ENCODE data around the gene PTPN1.
"Not testable (repeated sequence)": the region's sequence is repeated elsewhere in the genome, so short reads cannot be mapped to it uniquely, and the experiment has no call there.

Gene PTPN1

DNA sequence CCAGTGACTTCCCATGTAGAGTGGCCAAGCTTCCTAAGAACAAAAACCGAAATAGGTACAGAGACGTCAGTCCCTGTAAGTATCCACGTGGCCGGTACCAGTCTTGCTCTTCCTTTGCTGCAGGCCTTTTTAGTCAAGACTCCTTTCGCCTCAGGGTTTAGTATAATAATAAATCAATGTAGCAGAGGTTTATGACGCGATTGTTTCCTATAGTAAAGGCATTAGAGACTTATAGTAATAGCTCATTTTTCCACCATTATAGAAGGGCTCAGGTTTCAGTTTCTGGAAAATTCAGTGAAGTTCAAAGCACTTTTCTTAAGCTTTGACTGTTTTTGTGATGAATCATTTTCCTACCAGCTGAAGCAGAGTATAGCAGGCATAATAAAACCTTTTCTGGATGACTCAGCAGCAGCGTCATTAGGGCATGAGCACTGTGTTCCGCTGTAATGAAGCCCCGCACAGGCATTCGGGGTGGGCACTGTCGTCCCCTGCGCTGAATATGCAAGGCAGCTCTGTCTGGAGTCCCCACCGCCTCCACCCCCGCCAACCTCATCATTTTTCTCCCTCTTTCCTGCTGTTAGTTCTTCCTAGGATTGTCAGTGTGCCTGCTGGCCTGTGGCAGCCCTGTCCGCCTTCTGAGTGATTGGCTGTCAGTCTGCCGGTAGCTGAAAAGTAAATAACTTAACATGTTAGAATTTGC lies 51.3 kb downstream of the PTPN1 start:
- DNase-seq = peak; percentile 74

DNA sequence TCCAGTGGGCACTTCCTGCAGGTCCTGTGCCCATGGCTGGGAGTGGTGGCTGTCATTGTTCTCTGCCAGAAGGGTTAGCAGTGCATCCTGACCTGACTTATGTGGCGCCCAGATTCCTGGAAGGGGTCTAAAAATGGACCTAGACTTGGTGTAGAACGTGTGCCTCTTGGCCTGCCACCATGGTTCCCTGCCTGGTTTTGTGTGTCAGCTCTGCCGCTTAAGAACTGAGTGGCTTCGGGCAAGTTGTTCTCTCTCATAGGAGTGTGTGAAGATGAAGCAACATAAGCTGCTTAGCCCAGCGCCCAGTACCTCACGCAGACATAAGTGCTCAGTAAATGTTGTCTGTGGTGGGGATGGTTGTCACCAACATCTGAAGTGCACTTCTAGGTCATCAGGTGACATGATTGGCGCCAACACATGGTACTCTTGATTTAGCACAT lies 52.1 kb downstream of the PTPN1 start:
- DNase-seq = no peak

DNA sequence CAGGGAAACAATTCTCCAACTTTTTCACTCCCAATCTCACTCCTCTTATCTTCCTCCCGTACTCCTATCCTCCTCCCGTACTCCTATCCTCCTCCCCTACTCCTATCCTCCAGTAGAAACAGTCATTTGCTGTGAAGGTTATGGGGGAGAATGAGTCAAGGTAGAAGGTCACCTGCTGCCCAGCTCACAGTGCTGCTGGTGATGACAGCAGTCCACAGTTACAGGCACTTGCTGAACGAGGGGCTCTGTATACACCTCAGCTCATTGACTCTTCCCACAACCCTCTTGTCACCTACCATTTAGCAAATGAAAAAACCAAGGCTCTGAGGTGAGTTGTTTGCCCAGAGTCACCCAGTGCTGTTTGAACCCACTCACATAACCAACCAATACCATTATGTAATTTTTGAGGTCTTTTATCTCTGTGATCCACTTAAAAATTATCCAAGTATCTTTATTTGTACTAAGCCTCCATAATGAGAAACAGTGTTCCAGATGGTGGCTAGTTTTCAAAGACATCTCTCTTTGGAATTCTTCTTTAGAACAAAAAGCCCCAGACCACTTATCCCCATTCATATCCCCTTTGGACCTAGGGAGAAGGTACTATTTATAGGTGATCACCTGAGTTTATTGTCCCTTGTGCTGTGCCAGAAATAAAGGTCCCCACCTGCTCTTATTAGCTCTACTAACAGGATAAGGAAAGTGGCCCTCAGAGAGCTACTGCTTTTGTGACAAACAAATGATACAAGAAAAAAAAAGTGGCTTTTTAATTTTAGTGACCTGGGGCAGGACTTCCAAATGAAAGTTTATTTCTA lies 53.2 kb downstream of the PTPN1 start:
- no peak for DNase-seq

DNA sequence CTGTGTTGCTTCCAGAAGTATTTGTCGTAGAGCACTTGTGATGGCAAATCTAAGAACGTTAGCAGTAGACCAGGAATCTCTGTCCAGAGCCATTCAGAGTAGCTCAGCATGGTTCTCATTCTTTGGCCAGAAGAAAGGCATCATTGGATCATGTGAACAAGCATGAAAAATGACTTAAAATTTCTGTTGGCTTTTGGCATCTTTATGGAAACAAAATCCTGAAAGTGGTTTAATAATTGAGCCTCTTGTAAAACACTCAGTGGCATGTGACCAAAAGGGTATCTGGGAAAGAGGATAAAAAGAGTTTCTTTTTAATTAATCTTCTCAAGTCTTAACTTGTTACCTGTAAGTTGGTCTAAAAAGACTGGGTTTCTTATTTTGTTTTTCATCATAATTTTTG lies 55.2 kb downstream of the PTPN1 start:
- no peak for DNase-seq

DNA sequence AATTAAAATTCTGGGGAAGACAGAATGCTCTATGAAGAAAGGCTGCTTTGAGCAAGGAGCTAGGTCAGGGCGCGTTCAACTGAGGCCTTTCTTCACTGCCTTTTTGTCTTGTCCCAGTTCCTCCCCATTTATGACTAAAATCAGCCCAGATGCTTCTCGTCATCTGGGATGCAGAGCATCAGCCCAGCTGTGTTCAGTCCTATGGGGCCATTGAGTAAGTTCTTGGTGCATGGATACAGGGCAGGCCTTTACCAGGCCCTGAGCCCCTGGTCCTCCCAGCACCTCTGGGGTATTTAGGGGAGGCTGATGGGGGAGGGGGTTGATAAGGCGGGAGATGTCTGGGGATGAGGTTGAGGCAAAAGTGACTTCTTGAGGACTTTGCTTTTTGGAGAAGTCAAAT lies 55.7 kb downstream of the PTPN1 start:
- DNase-seq = no peak

DNA sequence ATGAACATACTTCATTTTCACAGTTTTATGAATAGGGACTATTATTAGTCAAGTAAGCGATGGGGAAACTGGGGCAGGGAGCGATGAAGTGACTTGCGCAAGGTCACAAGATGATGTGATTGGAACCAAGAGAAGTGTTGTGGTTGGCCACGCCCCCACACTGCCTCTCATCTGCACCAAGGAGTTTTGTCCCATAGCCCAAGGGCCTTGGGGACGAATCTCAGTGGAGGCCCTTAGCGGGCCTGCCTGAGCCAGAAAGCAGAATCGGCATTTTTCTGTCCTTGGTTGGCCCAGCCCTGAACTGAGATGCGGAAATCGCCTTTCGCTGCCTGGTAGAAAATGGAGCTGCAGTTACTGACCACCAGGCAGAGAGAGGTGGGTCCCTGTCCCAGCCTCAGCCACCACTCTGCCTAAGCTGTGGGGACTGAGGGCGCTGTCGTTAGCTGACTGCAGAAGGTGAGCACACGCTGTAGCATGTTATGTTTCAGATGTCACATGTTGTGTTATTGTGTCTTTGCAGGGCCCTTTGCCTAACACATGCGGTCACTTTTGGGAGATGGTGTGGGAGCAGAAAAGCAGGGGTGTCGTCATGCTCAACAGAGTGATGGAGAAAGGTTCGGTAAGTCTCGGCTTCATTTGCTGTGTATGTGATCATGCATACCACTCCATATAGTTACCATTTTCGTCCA lies 57.8 kb downstream of the PTPN1 start:
- no peak for DNase-seq

DNA sequence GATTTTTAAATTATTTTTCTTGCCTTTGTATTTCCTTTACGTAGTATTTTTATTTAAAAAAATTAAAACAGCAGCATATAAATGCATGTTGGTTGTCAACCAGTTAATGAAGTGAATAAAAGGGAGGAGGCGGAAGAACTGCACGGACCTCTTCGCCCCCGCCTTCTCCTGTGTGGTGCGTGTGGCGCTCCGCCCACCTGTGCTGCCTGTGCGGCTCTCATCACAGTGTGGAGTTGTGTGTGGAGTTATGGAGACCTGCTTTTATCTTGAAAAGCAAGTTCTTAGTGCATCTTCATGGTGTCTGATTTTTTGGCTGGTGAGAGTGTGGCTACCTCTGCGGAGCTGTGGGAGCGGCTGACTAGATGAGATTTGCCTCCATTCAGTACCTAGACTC lies 58.4 kb downstream of the PTPN1 start:
- DNase-seq = no peak

DNA sequence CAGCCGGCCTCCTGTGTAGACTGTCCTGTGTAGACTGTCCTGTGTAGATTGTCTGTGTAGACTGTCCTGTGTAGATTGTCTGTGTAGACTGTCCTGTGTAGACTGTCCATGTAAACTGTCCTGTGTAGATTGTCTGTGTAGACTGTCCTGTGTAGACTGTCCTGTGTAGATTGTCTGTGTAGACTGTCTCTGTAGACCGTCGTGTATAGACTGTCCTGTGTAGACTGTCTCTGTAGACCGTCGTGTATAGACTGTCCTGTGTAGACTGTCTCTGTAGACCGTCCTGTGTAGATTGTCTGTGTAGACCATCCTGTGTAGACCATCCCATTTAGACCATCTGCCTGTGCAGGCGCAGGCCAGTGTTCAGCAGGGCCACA lies 59.3 kb downstream of the PTPN1 start:
- DNase-seq = not testable (repeated sequence)

DNA sequence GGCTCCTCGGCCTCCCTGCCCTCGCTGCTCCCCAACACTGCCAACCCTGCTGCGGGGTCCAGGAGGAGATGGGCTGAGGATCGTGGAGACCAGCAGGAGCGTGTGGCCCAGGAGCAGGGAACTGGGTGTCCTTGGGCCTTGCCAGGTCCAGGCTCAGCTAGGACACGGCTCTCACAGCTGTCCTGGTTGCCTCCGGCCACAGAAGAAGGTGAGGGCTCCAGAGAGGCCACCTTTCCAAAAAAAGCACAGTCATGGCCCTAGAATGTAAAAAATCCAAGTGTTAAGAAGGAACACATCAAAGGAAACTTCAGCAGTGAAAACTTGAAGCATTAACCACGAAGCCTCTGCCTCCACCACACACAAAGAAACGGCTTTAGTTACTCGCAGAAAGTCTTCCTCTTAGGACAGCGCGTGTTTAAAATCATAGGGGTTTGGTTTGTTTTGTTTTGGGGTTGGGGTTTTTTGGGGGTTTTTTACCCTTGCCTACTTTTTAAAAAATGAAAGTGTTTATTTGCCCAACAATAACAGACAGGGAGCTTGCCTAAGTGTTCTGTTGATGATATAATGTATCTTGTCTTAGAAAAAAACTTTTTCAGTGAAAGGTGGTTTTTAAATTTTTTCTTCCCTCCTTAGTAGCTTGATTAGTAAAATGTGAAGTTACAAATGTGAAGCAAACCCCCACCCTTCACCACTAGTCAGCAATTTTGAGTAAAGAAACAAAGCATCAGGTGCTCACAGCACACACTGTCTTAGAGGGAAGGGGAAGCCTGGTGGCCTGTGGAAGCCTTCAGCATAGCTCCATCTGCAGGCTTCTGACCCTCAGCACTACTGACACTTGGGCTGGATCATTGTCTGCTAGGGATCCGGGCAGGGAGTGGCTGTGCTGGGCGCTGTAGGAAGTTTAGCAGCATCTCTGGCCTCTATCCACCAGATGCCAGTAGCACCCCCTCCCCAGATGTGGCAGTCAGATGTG lies 60.0 kb downstream of the PTPN1 start:
- no peak for DNase-seq

DNA sequence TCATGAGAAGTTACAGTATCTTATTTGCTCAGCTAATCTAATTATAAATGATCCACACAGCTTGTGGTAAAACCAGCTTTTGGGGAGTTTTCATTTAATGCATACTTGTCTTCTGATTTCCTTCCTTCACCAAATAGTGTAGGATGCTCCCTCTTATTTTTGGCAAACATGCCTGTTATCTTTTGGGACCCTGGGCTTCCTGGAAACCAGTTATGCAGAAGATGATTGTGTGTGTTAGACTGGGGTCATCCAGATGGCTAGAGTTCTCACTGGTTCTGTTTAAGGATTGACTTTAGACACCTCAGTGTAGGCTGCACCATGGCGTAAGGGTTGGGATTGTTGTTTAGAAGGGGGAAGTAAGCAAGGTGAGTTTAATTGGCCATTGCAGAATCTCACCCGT lies 61.3 kb downstream of the PTPN1 start:
- DNase-seq = no peak

DNA sequence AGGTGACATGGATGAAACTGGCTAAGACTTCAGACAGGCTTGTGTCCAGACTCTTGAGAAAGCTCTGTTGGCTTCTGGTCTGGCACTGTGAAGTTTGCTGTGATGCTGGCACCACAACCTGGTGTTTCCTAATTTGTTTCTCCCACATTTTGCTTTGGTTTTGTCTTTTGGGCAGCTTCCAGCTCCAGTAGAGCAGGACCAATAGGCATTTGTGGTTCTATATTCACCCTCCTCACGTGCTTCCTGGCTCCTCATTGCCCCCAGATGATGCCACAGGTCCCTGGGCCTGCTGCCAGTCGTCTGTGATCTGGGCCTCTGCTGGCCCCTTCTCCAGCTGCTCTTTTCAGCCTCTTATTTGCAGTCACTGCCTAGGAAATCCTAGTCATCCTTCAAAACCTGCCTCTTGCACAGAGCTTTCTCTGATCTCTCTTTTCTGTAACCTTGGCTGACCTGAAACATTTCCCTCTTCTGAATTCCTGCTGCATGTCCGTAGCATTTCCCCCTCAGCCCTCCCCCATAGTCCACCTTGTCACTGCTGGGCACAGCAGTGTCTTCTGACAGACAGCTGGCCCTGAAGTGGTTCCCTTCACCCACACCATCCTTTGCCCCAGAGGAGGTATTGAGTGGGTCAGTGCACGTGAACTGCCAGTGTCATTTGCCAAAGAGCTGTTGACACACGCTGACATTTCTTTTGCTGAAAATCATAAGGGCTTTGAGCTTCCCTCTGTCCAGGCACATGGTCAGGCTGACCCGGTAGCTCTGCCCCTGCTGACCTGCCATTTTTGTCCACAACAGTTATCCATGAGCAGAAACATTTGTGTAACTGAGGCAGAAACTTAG lies 63.0 kb downstream of the PTPN1 start:
- peak; percentile 69 for DNase-seq

DNA sequence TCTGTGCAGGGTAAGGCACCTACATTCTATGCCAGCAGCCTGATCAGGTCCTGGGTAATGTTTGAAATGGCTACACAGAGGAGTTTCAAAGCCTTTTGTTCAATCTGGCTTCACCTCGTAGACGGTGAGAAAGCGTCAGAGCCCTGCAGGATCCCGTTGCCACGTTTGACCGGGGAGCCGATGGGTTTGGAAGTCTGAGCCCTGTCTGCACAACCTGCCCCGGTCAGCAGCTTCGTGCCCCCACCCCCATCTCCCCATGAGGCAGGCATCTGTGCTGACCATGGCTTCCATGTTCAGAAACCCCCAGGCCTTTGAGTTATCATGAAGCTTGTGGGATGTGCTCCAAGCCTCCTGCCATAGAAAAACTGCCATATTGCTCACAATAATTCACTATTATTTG lies 63.9 kb downstream of the PTPN1 start:
- no peak for DNase-seq

DNA sequence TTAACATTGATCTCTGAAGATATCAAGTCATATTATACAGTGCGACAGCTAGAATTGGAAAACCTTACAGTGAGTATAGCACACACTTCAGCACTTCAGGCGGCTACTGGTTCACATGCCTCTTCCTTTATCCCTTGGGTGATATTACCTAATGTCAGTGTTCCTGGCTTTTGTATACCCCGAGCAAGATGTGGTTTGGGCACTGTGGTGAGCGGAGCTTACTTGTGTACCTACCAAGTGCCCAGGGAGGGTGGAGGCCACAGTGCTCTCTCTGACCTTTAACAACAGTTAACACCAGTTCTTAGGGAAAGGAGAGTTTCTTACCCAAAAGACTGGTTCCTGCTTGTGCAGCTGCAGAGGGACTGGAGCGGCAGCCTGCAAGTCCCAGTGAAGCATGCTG lies 64.4 kb downstream of the PTPN1 start:
- no peak for DNase-seq

DNA sequence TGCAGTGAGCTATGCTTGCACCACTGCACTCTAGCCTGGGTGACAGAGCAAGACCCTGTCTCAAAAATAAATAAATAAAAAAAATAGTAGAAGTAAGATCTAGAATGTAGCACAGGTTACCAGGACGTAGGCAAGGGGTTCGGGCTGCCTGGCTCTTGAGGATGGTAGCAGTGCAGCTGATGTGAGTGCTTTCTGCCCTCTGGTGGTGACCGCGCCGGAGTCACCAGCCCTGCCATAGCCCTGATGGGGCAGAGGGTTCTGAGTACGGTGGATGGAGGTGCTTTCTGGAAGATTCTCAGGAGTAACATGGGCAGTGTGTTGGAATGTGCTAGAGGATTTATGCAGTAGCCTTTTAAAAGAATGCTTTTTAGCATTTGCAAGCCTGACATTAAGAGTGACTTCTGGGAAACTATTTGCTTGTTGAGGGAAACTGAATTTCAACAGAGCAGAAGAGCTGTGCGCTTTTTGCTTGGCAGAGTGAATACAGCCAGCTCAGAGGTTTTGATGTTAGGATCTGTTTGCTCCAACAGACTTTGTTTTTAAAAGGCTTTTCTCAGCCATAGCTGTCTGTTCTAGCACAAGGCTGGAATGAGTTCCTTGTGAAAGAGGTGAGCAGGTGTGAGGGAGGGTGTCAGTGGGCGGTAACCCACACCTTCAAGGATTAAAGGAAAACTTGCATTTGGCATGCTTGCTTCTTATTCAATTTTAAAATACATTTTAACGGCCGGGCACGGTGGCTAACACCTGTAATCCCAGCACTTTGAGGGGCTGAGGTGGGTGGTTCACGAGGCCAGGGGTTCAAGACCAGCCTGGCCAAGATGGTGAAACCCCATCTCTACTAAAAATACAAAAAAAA lies 65.9 kb downstream of the PTPN1 start:
- DNase-seq = peak; percentile 70

DNA sequence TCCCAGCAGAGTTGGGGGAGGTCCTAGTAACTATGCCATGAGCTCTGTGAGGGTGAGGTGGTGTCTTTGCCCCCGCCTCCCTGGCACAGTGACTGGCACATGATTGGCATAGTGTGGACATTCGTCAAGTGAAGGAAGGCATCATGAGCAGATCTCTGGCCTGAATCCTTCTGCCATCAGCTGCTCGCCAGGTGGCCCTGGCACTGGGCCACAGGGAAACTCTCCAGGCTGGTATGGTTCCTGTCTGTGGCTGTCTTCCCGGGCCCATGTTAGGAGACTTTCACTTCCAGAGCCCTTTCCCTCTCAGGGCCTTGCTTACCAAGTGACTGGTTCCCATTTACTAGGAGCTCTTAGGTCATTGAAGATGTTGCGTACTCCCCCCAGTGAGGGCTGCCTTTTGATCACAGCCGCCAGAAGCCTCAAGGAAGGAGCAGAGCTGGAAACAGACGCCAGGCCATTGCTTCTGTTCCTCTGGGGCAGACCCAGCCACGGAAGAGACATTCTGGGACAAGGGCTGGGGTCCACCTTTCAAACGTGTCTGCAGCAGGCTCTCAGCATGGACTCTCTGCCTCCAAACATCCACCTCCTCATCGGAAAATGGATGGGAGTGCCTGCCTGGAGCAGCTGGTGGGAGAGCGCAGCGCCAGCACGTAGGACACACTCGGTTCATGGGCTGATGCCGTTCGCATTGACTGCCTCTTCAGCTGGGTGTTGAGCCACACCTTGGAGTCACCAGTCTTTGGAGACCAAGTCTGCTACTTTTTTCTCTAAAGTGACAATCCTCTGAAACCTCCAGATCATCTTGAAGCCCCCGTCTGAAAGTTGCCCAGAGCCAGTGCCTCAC lies 67.2 kb downstream of the PTPN1 start:
- DNase-seq = no peak

DNA sequence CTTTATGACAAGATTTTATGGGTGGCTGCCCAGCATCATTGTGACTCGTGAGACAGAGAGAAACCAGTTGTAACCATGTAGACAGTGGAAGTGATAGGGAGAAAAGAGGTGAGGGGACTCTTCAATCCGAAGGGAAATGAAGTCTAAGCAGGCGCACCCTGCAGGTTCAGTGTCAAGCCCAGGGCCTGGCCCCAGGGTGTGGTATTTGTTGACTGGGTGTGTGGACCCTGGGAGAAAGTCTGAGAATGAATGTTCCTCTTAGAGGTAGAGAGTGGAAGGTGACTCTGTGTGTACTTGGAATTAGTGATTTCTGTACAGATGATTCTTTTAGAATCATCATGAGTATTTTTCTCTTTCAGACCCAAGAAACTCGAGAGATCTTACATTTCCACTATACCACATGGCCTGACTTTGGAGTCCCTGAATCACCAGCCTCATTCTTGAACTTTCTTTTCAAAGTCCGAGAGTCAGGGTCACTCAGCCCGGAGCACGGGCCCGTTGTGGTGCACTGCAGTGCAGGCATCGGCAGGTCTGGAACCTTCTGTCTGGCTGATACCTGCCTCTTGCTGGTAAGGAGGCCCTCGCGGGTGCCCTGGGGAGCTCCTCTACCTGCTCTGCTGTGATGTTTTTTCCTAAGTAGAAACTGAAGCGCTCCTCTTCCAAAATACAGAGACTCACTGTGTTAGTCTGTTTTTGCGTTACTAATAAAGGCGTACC lies 68.0 kb downstream of the PTPN1 start:
- no peak for DNase-seq

DNA sequence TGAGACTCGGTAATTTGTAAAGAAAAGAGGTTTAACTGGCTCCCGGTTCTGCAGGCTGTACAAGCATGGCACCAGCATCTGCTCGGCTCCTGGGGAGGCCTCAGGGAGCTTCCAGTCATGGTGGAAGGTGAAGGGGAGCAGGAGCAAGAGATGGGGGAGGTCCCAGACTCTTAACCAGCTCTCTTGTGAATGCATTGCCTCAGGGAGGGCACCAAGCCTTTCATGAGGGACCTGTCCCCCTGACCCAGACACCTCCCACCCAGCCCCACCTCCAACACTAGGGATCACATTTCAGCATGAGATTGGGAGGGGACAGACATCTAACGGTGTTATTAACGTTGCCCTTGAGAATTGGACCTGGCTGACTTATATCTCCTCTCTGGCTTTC lies 68.6 kb downstream of the PTPN1 start:
- no peak for DNase-seq

DNA sequence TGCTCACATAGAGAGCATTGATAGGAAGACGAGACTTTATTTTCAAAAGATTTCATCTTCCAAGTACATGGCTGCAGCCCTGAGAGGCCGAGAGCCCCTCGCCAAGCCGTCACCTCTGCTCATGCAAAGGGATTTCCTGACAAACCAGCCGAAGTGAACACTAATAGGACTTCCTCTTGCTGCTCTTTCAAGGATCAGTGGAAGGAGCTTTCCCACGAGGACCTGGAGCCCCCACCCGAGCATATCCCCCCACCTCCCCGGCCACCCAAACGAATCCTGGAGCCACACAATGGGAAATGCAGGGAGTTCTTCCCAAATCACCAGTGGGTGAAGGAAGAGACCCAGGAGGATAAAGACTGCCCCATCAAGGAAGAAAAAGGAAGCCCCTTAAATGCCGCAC lies 69.3 kb downstream of the PTPN1 start:
- DNase-seq = no peak

Data from left hindlimb (tissue), 1 donor.